Activated B cell treated with CpG ODN at 0.5 μM for 24 hours (primary cell): ENCODE results near the gene TFEB. TPM values are rescaled to one million over a fixed set of nuclear protein-coding genes. Genes with fewer than 3 reads are reported as not detected.

Source experiments
- ATAC-seq: fragments of 200-7000 bp; cut with Tn5 transposase; one replicate; pipeline ENCODE4 v1.10.0; 2021; ENCODE audit warnings: low read depth, mild to moderate bottlenecking, moderate library complexity
- CTCF ChIA-PET: fragments of 350-600 bp; sonication (Branson Sonifier 250); formaldehyde crosslinking; loops from one replicate; lab custom pipeline; 2021; ENCODE audit warnings: antibody characterized with exemption; lab: Charles Lee
- POLR2A ChIA-PET: fragments of 350-600 bp; sonication (Branson Sonifier 250); formaldehyde crosslinking; loops from one replicate; lab custom pipeline; 2021; ENCODE audit warnings: antibody characterized with exemption; lab: Charles Lee
- DNase-seq: peaks from one replicate; pipeline ENCODE4 v3.0.0; 2022
- H3K27ac Mint-ChIP-seq: one replicate; pipeline ENCODE4 v1.8.0; 2020; ENCODE audit warnings: mixed read lengths
- H3K27me3 Mint-ChIP-seq: one replicate; pipeline ENCODE4 v1.8.0; 2021; ENCODE audit warnings: mixed read lengths
- H3K36me3 Mint-ChIP-seq: one replicate; pipeline ENCODE4 v1.8.0; 2021; ENCODE audit warnings: low read depth, mixed read lengths
- H3K4me1 Mint-ChIP-seq: one replicate; pipeline ENCODE4 v1.8.0; 2021; ENCODE audit warnings: mixed read lengths
- H3K4me3 Mint-ChIP-seq: one replicate; pipeline ENCODE4 v1.8.0; 2020; ENCODE audit warnings: mild to moderate bottlenecking, mixed read lengths
- H3K9me3 Mint-ChIP-seq: one replicate; pipeline ENCODE4 v1.8.0; 2020; ENCODE audit warnings: mixed read lengths
- CTCF ChIP-seq: fragments of 200-600 bp; IDR thresholded peaks from one replicate; pipeline ENCODE4 v1.8.0; 2022; ENCODE audit warnings: antibody characterized with exemption, mild to moderate bottlenecking
- intact Hi-C: fragments of 100-400 bp; cut with micrococcal nuclease; formaldehyde crosslinking; loops from one replicate; pipeline ENCODE4 v1.15.1; 2024
- total RNA-seq: library from RNA; stranded (reverse); gene quantifications from 2 replicates; pipeline ENCODE4 v1.2.3, GENCODE V29; 2022

The TFEB gene
- total RNA-seq, 1 donor from 2014 or later = 203 TPM

DNA sequence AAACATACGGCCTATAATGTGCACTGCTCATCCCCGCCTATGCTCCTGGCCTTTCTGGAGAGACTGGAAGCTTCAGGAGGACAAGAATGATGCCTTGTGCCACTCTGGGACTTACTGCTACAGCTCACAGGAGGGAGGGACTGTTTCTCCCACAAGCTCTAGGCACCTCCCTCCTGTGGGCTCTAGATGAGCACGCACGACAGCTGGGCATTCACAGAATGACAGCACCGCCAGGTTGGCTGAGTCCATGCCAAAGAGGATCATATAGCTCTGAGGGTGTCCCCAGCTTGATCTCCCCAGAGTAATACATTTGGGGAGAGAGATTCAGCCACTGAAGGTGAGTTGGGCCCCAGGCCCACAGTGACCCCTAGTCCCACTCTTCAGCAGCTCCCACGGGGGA, 21.9 kb upstream of the TFEB start:
- H3K4me1 Mint-ChIP-seq = no peaks in the 10 kb centered on the region
- no peak overlapping the region for H3K4me3 Mint-ChIP-seq
- intact Hi-C loops = no loop called here
- no peak overlapping the region for H3K27ac Mint-ChIP-seq
- no peak for TF ChIP-seq CTCF
- H3K9me3 Mint-ChIP-seq = no peaks in the 10 kb centered on the region
- ChIA-PET POLR2A (interaction anchor here (0.8 kb wide), 1 partner anchor 52 kb away, joined by 4 read pairs; no protein-coding TSS in a partner anchor), CTCF (no interaction called here)
- DNase-seq (no peak), ATAC-seq (no peak)
- H3K36me3 Mint-ChIP-seq = no peaks in the 10 kb centered on the region
- H3K27me3 Mint-ChIP-seq = peaks cover 5% of the 10 kb centered on the region

GRCh38 chr6:41756354-41756753, 20.9 kb upstream of the TFEB start:
- H3K27ac Mint-ChIP-seq = no peak overlapping the region
- ChIA-PET POLR2A (no interaction called here), CTCF (no interaction called here)
- TF ChIP-seq CTCF = no peak
- H3K4me1 Mint-ChIP-seq = no peaks in the 10 kb centered on the region
- DNase-seq = no peak
- H3K9me3 Mint-ChIP-seq = no peaks in the 10 kb centered on the region
- intact Hi-C loops = no loop called here
- H3K36me3 Mint-ChIP-seq = no peaks in the 10 kb centered on the region
- H3K4me3 Mint-ChIP-seq = no peak overlapping the region
- peaks cover 5% of the 10 kb centered on the region for H3K27me3 Mint-ChIP-seq
- ATAC-seq = no peak

DNA sequence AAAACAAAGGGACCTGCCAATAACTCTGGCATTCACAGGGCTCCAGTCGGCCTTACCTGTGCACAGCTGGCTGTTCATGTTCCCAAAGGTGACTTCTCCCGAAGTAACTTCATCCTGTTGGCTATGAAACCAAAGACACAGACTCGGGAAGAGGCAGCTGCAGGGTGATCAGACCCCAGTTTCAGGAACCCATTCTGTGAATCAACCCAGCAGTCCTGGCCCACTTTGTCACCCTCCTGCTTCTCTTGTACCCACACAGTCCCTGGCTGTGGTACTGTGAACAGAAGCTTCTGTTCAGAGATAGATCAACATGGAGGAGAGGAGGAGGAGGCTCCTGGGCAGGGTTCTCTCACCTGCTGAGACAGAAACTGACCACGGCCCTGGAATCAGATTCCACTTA, 20.5 kb upstream of the TFEB start:
- H3K4me1 Mint-ChIP-seq = no peaks in the 10 kb centered on the region
- TF ChIP-seq CTCF = no peak
- no peak overlapping the region for H3K27ac Mint-ChIP-seq
- no peaks in the 10 kb centered on the region for H3K9me3 Mint-ChIP-seq
- ATAC-seq (no peak), DNase-seq (no peak)
- CTCF ChIA-PET = no interaction called here
- intact Hi-C loops = no loop called here
- no peaks in the 10 kb centered on the region for H3K36me3 Mint-ChIP-seq
- no peak overlapping the region for H3K4me3 Mint-ChIP-seq
- peaks cover 5% of the 10 kb centered on the region for H3K27me3 Mint-ChIP-seq
- POLR2A ChIA-PET = no interaction called here

GRCh38 chr6:41750374-41750773, 15.0 kb upstream of the TFEB start:
- H3K36me3 Mint-ChIP-seq = no peaks in the 10 kb centered on the region
- no peaks in the 10 kb centered on the region for H3K4me1 Mint-ChIP-seq
- TF ChIP-seq CTCF = no peak
- intact Hi-C loops = no loop called here
- H3K27me3 Mint-ChIP-seq = peaks cover 2% of the 10 kb centered on the region
- H3K9me3 Mint-ChIP-seq = no peaks in the 10 kb centered on the region
- no peak overlapping the region for H3K27ac Mint-ChIP-seq
- no peak overlapping the region for H3K4me3 Mint-ChIP-seq
- POLR2A ChIA-PET = no interaction called here
- CTCF ChIA-PET = no interaction called here
- DNase-seq (no peak), ATAC-seq (no peak)

- peaks cover 2% of the 10 kb centered on the region for H3K27me3 Mint-ChIP-seq
- CTCF ChIA-PET = no interaction called here
Measured at GRCh38 chr6:41748542-41748941, 13.1 kb upstream of the TFEB start.

More at GRCh38 chr6:41748542-41748941, 13.1 kb upstream of the TFEB start:
- no peak overlapping the region for H3K27ac Mint-ChIP-seq
- no peak for DNase-seq
- H3K36me3 Mint-ChIP-seq = no peaks in the 10 kb centered on the region
- no peak overlapping the region for H3K4me3 Mint-ChIP-seq
- no peak for ATAC-seq
- TF ChIP-seq CTCF = no peak
- intact Hi-C loops = no loop called here
- no peaks in the 10 kb centered on the region for H3K9me3 Mint-ChIP-seq
- no peaks in the 10 kb centered on the region for H3K4me1 Mint-ChIP-seq
- POLR2A ChIA-PET = interaction anchor here (0.6 kb wide), 1 partner anchor 9 kb away, joined by 4 read pairs; no protein-coding TSS in a partner anchor
